Peyer's patch (tissue), 4 donors: ENCODE measurements around the gene LGALS7B. TPM values are rescaled to one million over a fixed set of nuclear protein-coding genes. Genes with fewer than 3 reads are reported as not detected.
"Not testable (repeated sequence)": the region's sequence is repeated elsewhere in the genome, so short reads cannot be mapped to it uniquely, and the experiment has no call there.

Source experiments
- DNase-seq, 3 donors: peaks; one replicate each; pipeline ENCODE4 v3.0.0-alpha.2; 2017 to 2019
- H3K27ac ChIP-seq, 4 donors: fragments of 200-600 bp; sonication (generic); one replicate each; pipeline ENCODE4 v1.5.1; 2016 to 2019
- H3K27me3 ChIP-seq, 2 donors: fragments of 200-600 bp; sonication (generic); one replicate each; pipeline ENCODE4 v1.5.1; 2019
- H3K36me3 ChIP-seq, 3 donors: fragments of 200-600 bp; sonication (generic); one replicate each; pipeline ENCODE4 v1.5.1; 2016 to 2019
- H3K4me1 ChIP-seq, 4 donors: fragments of 200-600 bp; sonication (generic); one replicate each; pipeline ENCODE4 v1.5.1; 2016 to 2019
- H3K4me3 ChIP-seq, 4 donors: fragments of 200-600 bp; sonication (generic); 1 replicate in 3 of 4; 2 replicates in 1 of 4; pipeline ENCODE4 v1.5.1; 2016 to 2019; ENCODE audit warnings: mild to moderate bottlenecking in 1 of 4
- H3K9me3 ChIP-seq, 4 donors: fragments of 200-600 bp; sonication (generic); one replicate each; pipeline ENCODE4 v1.5.1; 2016 to 2019; ENCODE audit warnings: mild to moderate bottlenecking in 1 of 4
- CTCF ChIP-seq, 6 experiments: fragments of 450-650 bp in 4 of 6; fragments of 200-600 bp in 2 of 6; sonication (generic) in 1 of 6; IDR thresholded peaks; one replicate each; pipeline ENCODE4 v1.5.1; 2017 to 2019; ENCODE audit warnings: antibody characterized with exemption in 6 of 6, mild to moderate bottlenecking in 3 of 6, moderate library complexity in 1 of 6
- POLR2A ChIP-seq, 2 donors: fragments of 450-650 bp; IDR thresholded peaks; one replicate each; pipeline ENCODE4 v1.5.1; 2017; ENCODE audit warnings: antibody characterized with exemption in 2 of 2, mild to moderate bottlenecking in 2 of 2, moderate library complexity in 2 of 2
- total RNA-seq, 4 donors: library from RNA; depleted of rRNA; stranded (reverse); fragments of >200 nt; gene quantifications; one replicate each; pipeline ENCODE4 v1.1.0, GENCODE V29; 2016

Gene LGALS7B
- total RNA-seq, 4 donors from 2014 or later = not detected

DNA sequence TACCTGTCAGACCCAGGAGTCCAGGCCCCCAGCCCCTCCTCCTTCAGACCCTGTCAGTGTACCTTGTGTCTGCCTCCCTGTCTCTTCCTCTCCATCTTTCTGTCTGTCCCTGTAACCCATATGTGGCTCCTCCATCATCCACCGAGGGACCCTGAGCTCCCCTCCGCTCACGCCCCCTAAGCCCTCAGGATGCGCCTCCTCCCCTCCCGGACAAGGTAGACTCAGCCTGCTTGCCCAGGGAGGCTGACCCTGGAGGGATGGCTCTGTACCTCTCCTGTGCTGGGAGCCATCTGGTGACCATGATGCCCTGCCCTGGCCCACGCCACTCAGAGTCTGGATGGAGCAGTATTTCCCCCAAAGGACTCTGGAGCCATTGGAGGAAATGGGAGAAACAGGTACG is 43.7 kb upstream of the LGALS7B start:
- Histone ChIP-seq H3K27me3 (no peaks in the 10 kb centered on the region), H3K27ac (no peak overlapping the region), H3K9me3 (no peaks in the 10 kb centered on the region), H3K4me3 (no peak overlapping the region), H3K36me3 (no peaks in the 10 kb centered on the region), H3K4me1 (no peaks in the 10 kb centered on the region)
- TF ChIP-seq CTCF (IDR thresholded peaks at IDR 0.05) (no peak), POLR2A (IDR thresholded peaks at IDR 0.05) (no peak)
- DNase-seq = no peak

DNA sequence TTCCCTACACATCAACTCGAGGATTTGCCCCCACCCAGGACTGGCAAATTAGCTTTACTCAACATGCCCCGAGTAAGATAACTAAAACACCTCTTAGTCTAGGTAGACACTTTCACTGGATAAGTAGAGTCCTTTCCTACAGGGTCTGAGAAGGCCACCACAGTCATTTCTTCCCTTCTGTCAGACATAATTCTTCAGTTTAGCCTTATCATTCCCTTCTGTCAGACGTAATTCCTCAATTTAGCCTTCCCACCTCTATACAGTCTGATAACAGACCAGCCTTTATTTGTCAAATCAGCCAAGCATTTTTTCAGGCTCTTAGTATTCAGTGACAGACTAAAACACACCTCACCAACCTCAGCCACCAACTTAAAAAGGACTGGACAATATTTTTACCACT is 35.2 kb upstream of the LGALS7B start:
- not testable (repeated sequence) for H3K4me3 ChIP-seq, H3K9me3 ChIP-seq, H3K27ac ChIP-seq, H3K4me1 ChIP-seq, DNase-seq, H3K27me3 ChIP-seq, H3K36me3 ChIP-seq

DNA sequence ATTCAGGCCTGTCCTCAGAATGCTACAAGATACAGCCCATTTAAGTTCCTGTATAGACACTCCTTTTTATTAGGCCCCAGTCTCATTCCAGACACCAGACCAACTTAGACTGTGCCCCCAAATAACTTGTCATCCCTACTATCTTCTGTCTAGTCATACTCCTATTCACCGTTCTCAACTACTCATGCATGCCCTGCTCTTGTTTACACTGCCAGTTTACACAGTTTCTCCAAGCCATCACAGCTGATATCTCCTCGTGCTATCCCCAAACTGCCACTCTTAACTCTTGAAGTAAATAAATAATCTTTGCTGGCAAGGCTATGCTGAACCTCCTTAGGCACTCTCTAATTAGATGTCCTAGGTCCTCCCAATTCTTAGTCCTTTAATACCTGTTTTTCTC is 34.8 kb upstream of the LGALS7B start:
- not testable (repeated sequence) for H3K9me3 ChIP-seq, H3K4me3 ChIP-seq, H3K27ac ChIP-seq, DNase-seq, H3K27me3 ChIP-seq, H3K36me3 ChIP-seq, H3K4me1 ChIP-seq

- TF ChIP-seq CTCF (IDR thresholded peaks at IDR 0.05) = no peak
- no peak for TF ChIP-seq POLR2A (IDR thresholded peaks at IDR 0.05)
- Histone ChIP-seq H3K27me3 (no peaks in the 10 kb centered on the region), H3K9me3 (no peaks in the 10 kb centered on the region), H3K4me3 (no peak overlapping the region), H3K27ac (peak overlapping the region in 2 of 4 donors; percentile 41 to 69), H3K4me1 (no peaks in the 10 kb centered on the region), H3K36me3 (no peaks in the 10 kb centered on the region)
- DNase-seq = peak in 1 of 3 donors; percentile 78
These were observed 29.4 kb upstream of the LGALS7B start for GRCh38 chr19:38759590-38760003.

- H3K36me3 ChIP-seq, H3K4me3 ChIP-seq, DNase-seq, H3K4me1 ChIP-seq, H3K27ac ChIP-seq, H3K9me3 ChIP-seq, H3K27me3 ChIP-seq: not testable (repeated sequence)
These were observed 28.0 kb upstream of the LGALS7B start for GRCh38 chr19:38760805-38761517.

- not testable (repeated sequence) for H3K27ac ChIP-seq, H3K9me3 ChIP-seq, DNase-seq
These were observed 27.1 kb upstream of the LGALS7B start for GRCh38 chr19:38761884-38762389.

GRCh38 chr19:38763795-38764220 is 25.2 kb upstream of the LGALS7B start:
- Histone ChIP-seq H3K4me1 (no peaks in the 10 kb centered on the region), H3K27me3 (no peaks in the 10 kb centered on the region), H3K4me3 (no peak overlapping the region), H3K27ac (no peak overlapping the region), H3K36me3 (no peaks in the 10 kb centered on the region), H3K9me3 (no peaks in the 10 kb centered on the region)
- DNase-seq = no peak
- TF ChIP-seq CTCF (IDR thresholded peaks at IDR 0.05) (no peak), POLR2A (IDR thresholded peaks at IDR 0.05) (no peak)

More at GRCh38 chr19:38761884-38762389, 27.1 kb upstream of the LGALS7B start:
- not testable (repeated sequence) for H3K4me1 ChIP-seq, H3K4me3 ChIP-seq, H3K27me3 ChIP-seq, H3K36me3 ChIP-seq

DNA sequence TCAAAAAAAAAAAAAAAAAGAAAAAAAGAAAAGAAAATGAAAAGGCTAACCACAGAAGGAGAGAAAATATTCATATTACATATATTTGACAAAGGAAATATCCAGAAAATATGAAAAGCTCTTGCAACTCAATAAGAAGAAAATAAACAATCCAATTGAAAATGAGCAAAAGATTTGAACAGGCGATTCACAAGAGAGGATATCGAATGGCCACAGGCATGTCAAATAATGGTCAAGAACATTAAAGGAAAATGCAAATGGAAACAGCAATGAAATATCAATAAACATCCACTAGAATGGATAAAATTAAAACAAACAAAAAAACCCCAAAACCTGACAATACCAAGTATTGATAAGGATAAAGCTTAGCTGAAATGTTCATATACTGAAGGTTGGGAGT is 23.8 kb upstream of the LGALS7B start:
- Histone ChIP-seq H3K27ac (no peak overlapping the region), H3K4me1 (peaks cover 0 to 7% (median 3%) of the 10 kb centered on the region in 4 donors), H3K4me3 (no peak overlapping the region), H3K9me3 (no peaks in the 10 kb centered on the region), H3K36me3 (no peaks in the 10 kb centered on the region), H3K27me3 (no peaks in the 10 kb centered on the region)
- TF ChIP-seq POLR2A (IDR thresholded peaks at IDR 0.05) = no peak
- TF ChIP-seq CTCF (IDR thresholded peaks at IDR 0.05) = no peak
- no peak for DNase-seq
